Measurements from ENCODE around the gene HOXC12. TPM values are rescaled to one million over a fixed set of nuclear protein-coding genes. Genes with fewer than 3 reads are reported as not detected.

The HOXC12 gene
- total and polyA plus RNA-seq, 2 donors: 0.04 TPM; not detected in 1

GRCh38 chr12:53956914-53957536 lies 2.3 kb downstream of the HOXC12 start:
- no peak for DNase-seq (ENCODE audit: extremely low spot score)
- Histone ChIP-seq H3K4me1 (ENCODE audit: insufficient read depth) (no peaks in the 10 kb centered on the region), H3K27ac (ENCODE audit: low read depth) (no peak overlapping the region), H3K4me3 (ENCODE audit: low read depth, low read length) (no peak overlapping the region), H3K36me3 (ENCODE audit: insufficient read depth) (no peaks in the 10 kb centered on the region)
- 56% methylated on average over 11 of the region's 11 CpGs for WGBS

DNA sequence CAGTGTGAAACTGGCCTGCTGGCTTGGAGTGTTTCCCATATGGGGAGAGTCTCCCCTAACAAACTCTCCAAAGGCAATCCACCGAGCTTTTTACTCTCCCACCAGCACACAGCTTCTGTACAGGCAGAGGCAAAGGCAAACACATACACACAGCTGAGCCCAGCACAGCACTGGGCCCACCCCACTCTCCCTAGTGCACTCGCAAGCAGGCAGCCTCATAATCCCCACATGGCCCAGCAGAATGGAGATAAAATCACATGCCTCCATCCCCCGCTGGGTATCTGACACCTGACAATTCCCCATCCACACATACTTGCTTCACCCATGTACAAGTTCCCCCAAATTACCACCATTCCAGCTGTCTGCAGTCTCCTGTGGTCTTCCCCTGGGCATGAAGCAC lies 3.4 kb downstream of the HOXC12 start:
- Histone ChIP-seq H3K4me3 (ENCODE audit: low read depth, low read length) (no peak overlapping the region), H3K36me3 (ENCODE audit: insufficient read depth) (no peaks in the 10 kb centered on the region), H3K4me1 (ENCODE audit: insufficient read depth) (no peaks in the 10 kb centered on the region), H3K27ac (ENCODE audit: low read depth) (no peak overlapping the region)
- no peak for DNase-seq (ENCODE audit: extremely low spot score)
- 64% methylated on average over 3 of the region's 3 CpGs for WGBS

DNA sequence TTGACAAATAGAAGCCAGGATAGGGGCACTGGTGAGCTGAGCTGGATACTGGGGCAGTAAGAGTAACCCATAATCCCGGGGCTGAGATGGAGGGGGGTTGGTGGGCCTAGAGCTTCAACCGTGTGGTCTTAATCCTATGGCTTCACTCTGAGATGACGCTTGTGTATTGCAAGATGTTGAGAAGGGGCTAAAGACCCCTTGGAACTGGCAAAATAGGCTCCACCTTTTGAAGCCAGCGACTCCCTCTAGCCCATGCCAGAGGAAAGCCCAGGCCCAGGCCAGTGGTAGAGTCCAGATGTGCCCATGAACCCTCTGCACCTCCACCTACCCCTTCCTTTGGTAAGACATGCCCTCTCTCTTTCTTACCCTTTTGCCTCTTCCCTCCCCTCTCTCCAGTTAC lies 4.6 kb downstream of the HOXC12 start:
- Histone ChIP-seq H3K4me1 (ENCODE audit: insufficient read depth) (no peaks in the 10 kb centered on the region), H3K27ac (ENCODE audit: low read depth) (no peak overlapping the region), H3K36me3 (ENCODE audit: insufficient read depth) (no peaks in the 10 kb centered on the region), H3K4me3 (ENCODE audit: low read depth, low read length) (no peak overlapping the region)
- WGBS: 51% methylated on average over 4 of the region's 4 CpGs
- no peak for DNase-seq (ENCODE audit: extremely low spot score)

DNA sequence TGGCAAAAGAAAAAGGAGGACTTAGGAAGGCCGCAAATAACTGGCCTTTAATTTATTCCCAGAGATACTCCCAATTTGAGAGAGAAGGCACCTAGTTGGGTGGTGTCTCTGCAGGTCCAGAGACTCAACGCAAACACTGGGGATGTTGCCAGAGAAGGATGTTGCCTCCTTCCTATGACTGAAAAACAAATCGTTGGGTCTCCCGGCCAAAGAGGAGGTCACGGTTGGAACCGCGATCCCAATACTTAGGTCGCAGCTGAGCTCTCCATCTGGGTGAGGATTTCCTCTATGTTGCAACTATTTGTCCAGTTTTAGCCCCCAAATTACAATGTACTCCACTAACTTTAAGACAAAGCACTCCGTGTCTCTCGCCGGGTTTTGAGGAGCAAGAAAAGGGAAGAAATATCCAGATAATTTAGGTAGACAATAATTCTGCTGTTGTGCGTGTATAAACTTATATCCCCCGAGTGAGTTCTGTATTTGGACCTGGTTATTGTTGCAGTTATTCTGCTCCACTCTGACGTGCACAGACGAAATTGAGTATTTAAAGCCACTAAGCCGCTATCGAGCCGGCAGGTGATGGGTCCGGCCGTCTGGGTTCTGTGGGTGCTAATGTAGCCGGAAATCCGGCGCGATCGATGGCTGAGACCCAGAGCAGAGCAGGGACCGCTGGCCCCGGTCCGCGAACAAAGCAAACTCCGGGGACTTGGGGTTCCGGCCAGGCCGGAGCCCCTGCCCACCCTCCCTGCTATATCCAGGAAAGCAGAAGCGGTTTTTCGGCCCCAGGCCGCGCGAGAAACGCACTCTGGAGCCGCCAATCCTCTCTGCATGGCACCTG lies 5.7 kb downstream of the HOXC12 start:
- Histone ChIP-seq H3K4me3 (ENCODE audit: low read depth, low read length) (no peak overlapping the region), H3K4me1 (ENCODE audit: insufficient read depth) (no peaks in the 10 kb centered on the region), H3K36me3 (ENCODE audit: insufficient read depth) (no peaks in the 10 kb centered on the region), H3K27ac (ENCODE audit: low read depth) (no peak overlapping the region)
- no peak for DNase-seq (ENCODE audit: extremely low spot score)
- 58% methylated on average over 39 of the region's 39 CpGs for WGBS

DNA sequence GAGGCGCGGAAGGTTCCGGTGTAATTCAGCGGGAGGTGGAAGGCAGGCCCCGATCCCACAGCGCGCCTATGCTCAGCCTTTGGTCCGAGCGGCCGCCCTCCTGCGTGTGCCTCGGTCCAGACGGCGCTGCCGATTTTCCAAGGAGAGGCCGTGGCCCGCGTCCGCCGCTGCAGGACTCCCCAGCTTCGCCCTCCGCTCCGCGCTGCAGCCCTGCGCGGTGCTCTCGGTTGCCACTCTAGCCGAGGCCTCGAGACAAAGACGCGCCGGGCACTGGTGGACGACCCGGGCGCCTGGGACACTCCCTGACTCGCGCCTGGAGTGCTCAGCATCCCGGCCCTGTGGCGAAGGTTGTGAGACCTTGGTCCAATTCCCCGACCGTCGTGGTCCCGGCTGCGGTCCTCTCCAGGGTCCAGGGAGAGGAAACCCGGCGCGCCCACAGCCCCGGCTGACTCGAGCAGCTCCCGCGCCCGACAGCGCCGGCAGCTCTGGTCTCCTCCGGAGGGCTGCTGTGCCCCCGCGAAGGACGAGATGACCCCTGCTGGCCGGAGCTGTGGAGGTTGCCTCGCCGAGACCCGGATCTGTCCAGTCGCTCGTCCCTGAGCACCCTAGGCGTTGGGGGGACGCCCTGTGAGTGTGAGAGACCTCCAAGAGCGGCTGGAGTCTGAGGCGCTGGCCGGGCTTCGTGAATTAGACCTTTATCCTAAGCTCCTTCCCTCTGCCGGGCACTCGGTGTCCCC lies 6.5 kb downstream of the HOXC12 start:
- H3K27ac ChIP-seq (ENCODE audit: low read depth): no peak overlapping the region
- H3K36me3 ChIP-seq (ENCODE audit: insufficient read depth): no peaks in the 10 kb centered on the region
- DNase-seq (ENCODE audit: extremely low spot score): no peak
- 46% methylated on average over 72 of the region's 72 CpGs for WGBS
- H3K4me1 ChIP-seq (ENCODE audit: insufficient read depth): no peaks in the 10 kb centered on the region
- no peak overlapping the region for H3K4me3 ChIP-seq (ENCODE audit: low read depth, low read length)

DNA sequence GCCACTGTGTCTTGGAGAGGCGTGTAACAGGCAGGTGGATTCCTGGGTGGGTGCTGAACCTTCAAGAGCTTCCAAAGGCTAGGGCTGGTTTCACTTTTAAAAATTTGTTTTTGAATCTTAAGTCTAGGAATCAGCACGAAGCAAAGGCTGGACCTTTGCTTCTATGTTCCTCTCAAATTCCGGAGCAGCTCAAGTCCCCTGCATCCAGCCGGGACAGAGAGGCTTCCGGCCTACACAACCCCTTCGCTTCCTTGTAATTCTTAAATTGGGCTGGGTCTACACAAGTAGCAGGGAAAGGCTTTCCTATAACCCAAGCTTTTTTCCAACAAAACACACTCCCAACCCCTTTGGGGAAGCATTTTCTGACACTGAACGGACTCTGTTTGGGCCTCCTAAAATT lies 8.3 kb downstream of the HOXC12 start:
- H3K27ac ChIP-seq (ENCODE audit: low read depth): no peak overlapping the region
- H3K4me1 ChIP-seq (ENCODE audit: insufficient read depth): no peaks in the 10 kb centered on the region
- DNase-seq (ENCODE audit: extremely low spot score): no peak
- no peaks in the 10 kb centered on the region for H3K36me3 ChIP-seq (ENCODE audit: insufficient read depth)
- H3K4me3 ChIP-seq (ENCODE audit: low read depth, low read length): no peak overlapping the region
- 72% methylated on average over 7 of the region's 7 CpGs for WGBS

DNA sequence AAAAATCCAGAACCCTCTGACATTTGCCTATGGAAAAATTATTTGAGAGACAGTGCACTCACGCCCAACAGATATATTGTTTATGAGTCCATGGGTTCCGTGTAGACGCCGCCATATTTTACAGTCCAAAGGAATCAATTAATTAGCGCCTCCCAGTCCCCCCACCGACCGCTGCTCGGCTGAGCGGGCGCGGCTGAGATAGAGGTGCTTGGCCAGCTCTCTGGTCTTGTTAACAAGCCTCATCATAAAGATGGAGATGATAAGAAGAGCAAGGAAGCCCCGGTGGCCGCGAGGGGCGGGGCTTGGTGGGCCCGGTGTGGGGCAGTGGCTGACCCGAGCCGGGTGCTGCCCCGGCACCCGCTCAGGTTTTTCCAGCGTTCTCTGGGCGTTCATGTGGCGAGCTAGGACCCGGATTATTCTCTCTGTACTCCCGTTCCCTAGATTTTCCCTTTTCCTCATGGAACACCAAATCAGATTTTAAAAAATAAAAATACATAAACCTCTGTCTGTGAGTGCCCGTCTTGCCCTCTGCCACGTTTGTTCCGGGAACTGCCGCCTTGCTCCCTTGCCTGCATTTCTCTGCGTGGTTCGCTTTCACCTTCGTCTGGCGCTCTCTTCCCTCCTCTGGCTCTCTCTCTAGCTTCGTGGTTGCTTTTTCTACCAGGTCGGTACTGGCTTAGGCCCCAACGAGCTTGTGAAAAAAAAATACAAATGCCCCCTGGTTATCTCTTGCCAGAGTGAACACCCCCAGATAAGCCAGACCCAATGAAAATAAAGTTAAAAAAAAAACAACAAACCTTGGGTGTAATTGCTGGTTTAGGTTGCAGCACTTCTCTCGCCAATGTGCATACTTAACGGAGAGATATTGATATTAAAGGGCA lies 9.0 kb downstream of the HOXC12 start:
- H3K4me1 ChIP-seq (ENCODE audit: insufficient read depth): no peaks in the 10 kb centered on the region
- DNase-seq (ENCODE audit: extremely low spot score): no peak
- H3K4me3 ChIP-seq (ENCODE audit: low read depth, low read length): no peak overlapping the region
- H3K36me3 ChIP-seq (ENCODE audit: insufficient read depth): no peaks in the 10 kb centered on the region
- WGBS: 42% methylated on average over 38 of the region's 38 CpGs
- H3K27ac ChIP-seq (ENCODE audit: low read depth): no peak overlapping the region

DNA sequence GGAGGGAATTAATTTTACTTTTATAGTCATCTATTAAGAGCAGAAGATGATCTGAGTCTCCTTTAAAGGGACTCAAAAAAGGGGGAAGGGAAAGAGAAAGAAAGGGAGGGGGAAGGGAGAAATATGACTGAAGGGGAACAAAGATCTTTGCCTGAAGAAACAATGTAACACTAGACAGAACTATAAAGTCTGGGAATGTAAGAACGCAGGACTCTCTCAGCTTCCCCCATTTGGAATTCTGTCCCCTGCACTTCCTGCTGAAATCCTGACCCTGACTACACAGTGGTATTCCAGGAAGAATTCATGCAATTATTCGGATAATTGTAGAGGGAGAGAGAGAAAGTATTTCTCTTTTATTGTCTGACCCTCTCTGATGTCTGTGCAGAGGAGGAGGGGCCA lies 9.6 kb downstream of the HOXC12 start:
- Histone ChIP-seq H3K4me1 (ENCODE audit: insufficient read depth) (no peaks in the 10 kb centered on the region), H3K4me3 (ENCODE audit: low read depth, low read length) (no peak overlapping the region), H3K27ac (ENCODE audit: low read depth) (no peak overlapping the region), H3K36me3 (ENCODE audit: insufficient read depth) (no peaks in the 10 kb centered on the region)
- no peak for DNase-seq (ENCODE audit: extremely low spot score)
- WGBS: 45% methylated on average over 2 of the region's 2 CpGs

DNA sequence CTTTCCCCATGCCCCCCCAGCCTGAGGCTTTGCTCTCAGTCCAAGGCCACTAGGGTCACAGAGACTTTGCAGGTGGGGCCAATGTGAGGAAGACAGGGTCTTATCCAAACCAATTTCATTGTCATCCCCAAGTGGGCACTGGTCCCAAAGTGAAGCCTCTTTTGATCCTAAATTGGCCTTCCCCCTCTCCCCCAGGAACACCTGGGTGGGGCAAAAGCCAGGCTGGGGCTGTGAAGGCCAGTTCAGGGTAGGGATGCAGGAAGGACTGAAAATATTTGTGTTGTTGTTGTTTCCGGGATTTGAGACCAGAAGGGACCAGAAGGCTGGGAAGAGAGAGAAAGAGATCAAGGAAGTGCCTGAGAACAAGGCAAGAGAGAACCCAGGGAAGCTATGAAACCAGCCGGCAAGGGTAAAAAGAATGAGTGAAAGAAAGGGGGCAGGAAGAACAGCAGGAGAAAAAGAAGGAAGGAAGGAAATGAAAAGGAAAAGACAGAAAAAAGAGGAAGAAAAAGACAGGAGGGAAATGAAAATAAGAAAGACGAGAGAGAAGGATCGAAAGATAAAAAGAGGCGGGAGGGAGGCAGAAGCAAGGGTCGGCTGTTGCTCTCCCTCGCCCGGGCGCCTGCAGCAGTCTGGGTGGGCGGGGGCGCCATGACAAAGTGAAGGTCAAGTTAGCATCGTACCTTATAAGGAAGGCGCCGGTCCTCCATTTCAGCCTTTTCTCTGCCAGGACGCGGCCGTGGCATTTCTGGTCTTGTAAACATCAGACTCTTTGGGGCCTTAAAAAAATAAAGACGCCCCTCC lies 10.8 kb downstream of the HOXC12 start:
- no peak for DNase-seq (ENCODE audit: extremely low spot score)
- Histone ChIP-seq H3K4me1 (ENCODE audit: insufficient read depth) (no peaks in the 10 kb centered on the region), H3K36me3 (ENCODE audit: insufficient read depth) (no peaks in the 10 kb centered on the region), H3K27ac (ENCODE audit: low read depth) (no peak overlapping the region), H3K4me3 (ENCODE audit: low read depth, low read length) (peak overlapping the region; percentile 9)
- WGBS: 3% methylated on average over 18 of the region's 18 CpGs

DNA sequence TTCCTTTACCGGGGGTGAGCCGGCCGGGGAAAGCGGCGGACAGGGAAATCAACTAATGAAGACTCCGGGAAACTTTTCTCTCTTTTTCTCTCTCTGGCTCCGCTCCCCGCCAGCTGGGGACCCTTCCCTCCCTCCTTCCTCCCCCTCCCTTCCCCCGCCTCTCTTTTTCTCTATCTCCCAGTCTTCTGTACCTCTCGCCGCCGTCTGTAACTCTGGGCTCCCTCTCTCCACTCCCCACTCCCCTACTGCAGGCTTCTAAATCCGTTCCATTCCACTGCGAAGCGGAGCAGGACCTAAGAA lies 11.3 kb downstream of the HOXC12 start:
- peak overlapping the region; percentile 9 for H3K4me3 ChIP-seq (ENCODE audit: low read depth, low read length)
- DNase-seq (ENCODE audit: extremely low spot score): no peak
- H3K27ac ChIP-seq (ENCODE audit: low read depth): peak overlapping the region; percentile 54
- 3% methylated on average over 15 of the region's 15 CpGs for WGBS
- H3K4me1 ChIP-seq (ENCODE audit: insufficient read depth): no peaks in the 10 kb centered on the region
- H3K36me3 ChIP-seq (ENCODE audit: insufficient read depth): no peaks in the 10 kb centered on the region

GRCh38 chr12:53966385-53967133 lies 11.9 kb downstream of the HOXC12 start:
- H3K36me3 ChIP-seq (ENCODE audit: insufficient read depth): no peaks in the 10 kb centered on the region
- DNase-seq (ENCODE audit: extremely low spot score): no peak
- H3K4me1 ChIP-seq (ENCODE audit: insufficient read depth): no peaks in the 10 kb centered on the region
- H3K4me3 ChIP-seq (ENCODE audit: low read depth, low read length): peak overlapping the region; percentile 9
- WGBS: 18% methylated on average over 36 of the region's 36 CpGs
- H3K27ac ChIP-seq (ENCODE audit: low read depth): peak overlapping the region; percentile 54

DNA sequence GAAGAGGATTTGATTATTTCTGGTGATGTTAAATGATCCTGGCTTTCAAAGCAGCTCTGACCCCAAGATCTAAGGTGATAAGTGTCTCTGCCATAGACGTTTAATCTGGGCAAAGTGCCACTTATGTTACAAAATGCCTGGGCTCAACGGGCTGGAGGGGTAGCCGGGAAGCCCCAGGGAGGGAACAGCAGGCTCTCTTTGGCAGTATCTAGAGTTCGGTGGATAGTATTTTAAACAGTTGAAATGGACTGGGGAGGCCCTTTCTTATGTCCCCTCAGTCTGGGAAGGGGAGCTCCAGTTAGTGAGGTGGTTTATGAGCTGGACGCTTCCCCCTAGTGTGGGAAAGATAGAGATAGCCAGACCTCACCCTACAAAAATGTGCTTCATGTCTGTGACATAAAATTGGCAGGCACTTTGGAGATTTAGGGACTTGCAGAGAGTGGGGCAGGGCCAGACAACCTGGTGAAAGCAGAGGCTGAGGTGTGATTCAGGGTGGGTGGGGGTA lies 12.8 kb downstream of the HOXC12 start:
- H3K27ac ChIP-seq (ENCODE audit: low read depth): no peak overlapping the region
- 35% methylated on average over 5 of the region's 5 CpGs for WGBS

More for the DNA sequence above, 12.8 kb downstream of the HOXC12 start:
- DNase-seq (ENCODE audit: extremely low spot score): no peak
- no peaks in the 10 kb centered on the region for H3K4me1 ChIP-seq (ENCODE audit: insufficient read depth)
- no peak overlapping the region for H3K4me3 ChIP-seq (ENCODE audit: low read depth, low read length)
- no peaks in the 10 kb centered on the region for H3K36me3 ChIP-seq (ENCODE audit: insufficient read depth)
